H9 (cell line): ENCODE data around the gene OSBPL1A. TPM values are rescaled to one million over a fixed set of nuclear protein-coding genes. Genes with fewer than 3 reads are reported as not detected.
"Not testable (repeated sequence)": the region's sequence is repeated elsewhere in the genome, so short reads cannot be mapped to it uniquely, and the experiment has no call there.

Source experiments
- DNase-seq: peaks from one replicate; pipeline ENCODE4 v3.0.0-alpha.2; 2017
- H2AFZ ChIP-seq: one replicate; pipeline ENCODE4 v1.6.1; 2013; ENCODE audit warnings: mild to moderate bottlenecking, low read length, control low read depth, moderate library complexity
- H2AK5ac ChIP-seq: 2 replicates; pipeline ENCODE4 v1.6.1; 2013; ENCODE audit warnings: low read length, control low read depth, mixed read lengths; ENCODE audit not compliant: insufficient read length
- H2BK120ac ChIP-seq: one replicate; pipeline ENCODE4 v1.6.1; 2013; ENCODE audit warnings: low read depth, mild to moderate bottlenecking, low read length, control low read depth, inconsistent platforms; ENCODE audit not compliant: poor library complexity, severe bottlenecking
- H2BK12ac ChIP-seq: 2 replicates; pipeline ENCODE4 v1.6.1; 2013; ENCODE audit warnings: low read length, control low read depth, mixed read lengths, low read depth; ENCODE audit not compliant: insufficient read length
- H2BK15ac ChIP-seq: 2 replicates; pipeline ENCODE4 v1.6.1; 2013; ENCODE audit warnings: low read depth, low read length, control low read depth
- H2BK20ac ChIP-seq: one replicate; pipeline ENCODE4 v1.6.1; 2013; ENCODE audit warnings: low read depth, mild to moderate bottlenecking, low read length, control low read depth, inconsistent platforms; ENCODE audit not compliant: poor library complexity, severe bottlenecking
- H2BK5ac ChIP-seq: 2 replicates; pipeline ENCODE4 v1.6.1; 2013; ENCODE audit warnings: low read length, control low read depth, mixed read lengths; ENCODE audit not compliant: insufficient read length
- H3K14ac ChIP-seq: 2 replicates; pipeline ENCODE4 v1.6.1; 2013; ENCODE audit warnings: low read length, control low read depth; ENCODE audit not compliant: insufficient read depth
- H3K18ac ChIP-seq: 2 replicates; pipeline ENCODE4 v1.6.1; 2013; ENCODE audit warnings: low read depth, mild to moderate bottlenecking, mixed read lengths, low read length, control low read depth; ENCODE audit not compliant: insufficient read length
- H3K23ac ChIP-seq: 2 replicates; pipeline ENCODE4 v1.6.1; 2013; ENCODE audit warnings: low read length, control low read depth, mixed read lengths, low read depth; ENCODE audit not compliant: insufficient read length
- H3K23me2 ChIP-seq: 2 replicates; pipeline ENCODE4 v1.6.1; 2013; ENCODE audit warnings: low read depth, mild to moderate bottlenecking, mixed read lengths, low read length, control low read depth; ENCODE audit not compliant: insufficient read length, poor library complexity, severe bottlenecking
- H3K27ac ChIP-seq: 2 replicates; pipeline ENCODE4 v1.5.1; 2013; ENCODE audit warnings: low read length, control low read depth, mixed read lengths, low read depth; ENCODE audit not compliant: insufficient read length
- H3K27me3 ChIP-seq: 2 replicates; pipeline ENCODE4 v1.6.1; 2013; ENCODE audit warnings: low read length, control low read depth, inconsistent platforms; ENCODE audit not compliant: insufficient read depth
- H3K4ac ChIP-seq: 2 replicates; pipeline ENCODE4 v1.6.1; 2013; ENCODE audit warnings: low read depth, mild to moderate bottlenecking, control low read depth, inconsistent platforms, low read length, moderate library complexity
- H3K4me1 ChIP-seq: 2 replicates; pipeline ENCODE4 v1.6.1; 2013; ENCODE audit warnings: low read length, control low read depth, inconsistent platforms; ENCODE audit not compliant: insufficient read depth
- H3K4me2 ChIP-seq: 2 replicates; pipeline ENCODE4 v1.6.1; 2013; ENCODE audit warnings: low read length, control low read depth, mixed read lengths; ENCODE audit not compliant: insufficient read length, insufficient read depth
- H3K56ac ChIP-seq: 2 replicates; pipeline ENCODE4 v1.6.1; 2013; ENCODE audit warnings: low read depth, mild to moderate bottlenecking, mixed read lengths, low read length, control low read depth; ENCODE audit not compliant: insufficient read length
- H3K79me1 ChIP-seq: 2 replicates; pipeline ENCODE4 v1.6.1; 2013; ENCODE audit warnings: low read depth, mild to moderate bottlenecking, moderate library complexity, low read length, control low read depth, inconsistent platforms; ENCODE audit not compliant: insufficient read depth, poor library complexity, severe bottlenecking
- H3K79me2 ChIP-seq: 2 replicates; pipeline ENCODE4 v1.6.1; 2013; ENCODE audit warnings: low read length, control low read depth, inconsistent platforms; ENCODE audit not compliant: insufficient read depth
- H3K9ac ChIP-seq: 2 replicates; pipeline ENCODE4 v1.6.1; 2013; ENCODE audit warnings: low read length, control low read depth, mixed read lengths; ENCODE audit not compliant: insufficient read length; ENCODE audit errors: extremely low read depth
- H3K9me3 ChIP-seq: one replicate; pipeline ENCODE4 v1.6.1; 2013; ENCODE audit warnings: low read depth, low read length, inconsistent platforms; ENCODE audit not compliant: control insufficient read depth
- H3T11ph ChIP-seq: one replicate; pipeline ENCODE4 v1.6.1; 2013; ENCODE audit warnings: mild to moderate bottlenecking, low read length, control low read depth, inconsistent platforms
- H4K20me1 ChIP-seq: one replicate; pipeline ENCODE4 v1.6.1; 2013; ENCODE audit not compliant: control insufficient read depth, insufficient read length, insufficient read depth
- H4K5ac ChIP-seq: 2 replicates; pipeline ENCODE4 v1.6.1; 2013; ENCODE audit warnings: low read depth, mild to moderate bottlenecking, mixed read lengths, low read length, control low read depth; ENCODE audit not compliant: insufficient read length
- H4K8ac ChIP-seq: replicated peaks from 2 replicates; pipeline ENCODE4 v1.6.1; 2013; ENCODE audit warnings: low read length, control low read depth, mixed read lengths, low read depth; ENCODE audit not compliant: insufficient read length
- H4K91ac ChIP-seq: 2 replicates; pipeline ENCODE4 v1.6.1; 2013; ENCODE audit warnings: low read depth, mild to moderate bottlenecking, moderate library complexity, mixed read lengths, low read length, control low read depth; ENCODE audit not compliant: insufficient read length
- H3K27ac Mint-ChIP-seq, 3 experiments: 2 replicates in 2 of 3; 3 replicates in 1 of 3; pipeline ENCODE4 v1.8.0; 2020 to 2021; ENCODE audit warnings: mixed read lengths in 3 of 3, mild to moderate bottlenecking in 1 of 3, moderate library complexity in 1 of 3
- H3K27me3 Mint-ChIP-seq: 2 replicates; pipeline ENCODE4 v1.8.0; 2021; ENCODE audit warnings: low read depth, mild to moderate bottlenecking, moderate library complexity, mixed read lengths
- H3K36me3 Mint-ChIP-seq, 3 experiments: 2 replicates in 2 of 3; 3 replicates in 1 of 3; pipeline ENCODE4 v1.8.0; 2020 to 2021; ENCODE audit warnings: low read depth in 3 of 3, mixed read lengths in 3 of 3; ENCODE audit not compliant: insufficient read depth in 1 of 3
- H3K4me1 Mint-ChIP-seq, 2 experiments: 2 replicates each; pipeline ENCODE4 v1.8.0; 2020; ENCODE audit warnings: mixed read lengths in 2 of 2
- H3K4me3 Mint-ChIP-seq, 2 experiments: 2 replicates in 1 of 2; 3 replicates in 1 of 2; pipeline ENCODE4 v1.8.0; 2020 to 2021; ENCODE audit warnings: mild to moderate bottlenecking in 2 of 2, mixed read lengths in 2 of 2, moderate library complexity in 1 of 2
- H3K9me3 Mint-ChIP-seq, 2 experiments: 2 replicates in 1 of 2; 3 replicates in 1 of 2; pipeline ENCODE4 v1.8.0; 2020; ENCODE audit warnings: mild to moderate bottlenecking in 2 of 2, mixed read lengths in 2 of 2, moderate library complexity in 1 of 2
- WGBS: extraction: QIAGEN DNeasy Blood & Tissue Kit; methylation state at CpG from one replicate; pipeline ENCODE4 v1.1.7; 2013; ENCODE audit warnings: missing lambda C conversion rate, low lambda C conversion rate, mixed read lengths; ENCODE audit not compliant: insufficient read length; ENCODE audit errors: extremely low coverage; 5-methylcytosine and 5-hydroxymethylcytosine counted together
- total RNA-seq: library from RNA; stranded (reverse); gene quantifications from 2 replicates; pipeline ENCODE4 v1.2.1, GENCODE V29; 2021
- TF ChIP-seq, protein P1 (sequence below): fragments of 200-600 bp; sonication (generic); conservative IDR thresholded peaks from 3 replicates; pipeline ENCODE4 v1.8.0; 2021; ENCODE audit warnings: antibody characterized with exemption, mild to moderate bottlenecking

The OSBPL1A gene
- total RNA-seq, 1 experiment from 2014 or later, result 33.9 TPM

DNA sequence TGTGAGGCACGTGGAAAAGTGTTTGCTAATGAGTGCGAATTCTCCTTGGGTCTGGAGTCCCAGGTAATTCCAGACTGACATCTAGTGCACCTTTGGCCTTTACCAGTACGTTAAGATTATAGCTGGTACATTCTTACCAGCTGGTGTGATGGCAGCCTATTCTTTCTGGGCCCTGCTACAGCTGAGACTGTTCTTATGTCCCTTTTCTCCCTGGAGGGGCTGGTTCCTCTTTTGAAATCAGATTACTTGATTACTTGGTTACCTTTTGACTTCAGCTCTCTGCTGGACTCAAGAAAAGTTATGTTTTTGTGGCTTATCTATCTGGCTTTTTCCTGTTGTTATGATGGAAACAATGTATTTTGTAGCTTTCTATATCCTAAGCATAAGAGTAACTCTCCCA lies 244.2 kb downstream of the OSBPL1A start:
- H3K27ac ChIP-seq, result no peak overlapping the region
- H3K56ac ChIP-seq, result no peak overlapping the region
- H3K79me1 ChIP-seq, result no peaks in the 10 kb centered on the region
- H4K5ac ChIP-seq, result no peak overlapping the region
- no peaks in the 10 kb centered on the region for H3K9me3 ChIP-seq
- no peak overlapping the region for H2AFZ ChIP-seq
- H3K23ac ChIP-seq, result no peak overlapping the region
- no peak overlapping the region for H2BK120ac ChIP-seq
- Mint-ChIP-seq H3K4me1 (peaks cover 2 to 10% of the 10 kb centered on the region in 2 experiments; a peak in 2 of 4 replicates), H3K27ac (no peak overlapping the region), H3K36me3 (peaks cover 15 to 34% (median 29%) of the 10 kb centered on the region in 3 experiments), H3K4me3 (no peak overlapping the region), H3K9me3 (no peaks in the 10 kb centered on the region), H3K27me3 (no peaks in the 10 kb centered on the region)
- H3K4me2 ChIP-seq, result no peak overlapping the region
- no peak overlapping the region for H2BK5ac ChIP-seq
- no peak overlapping the region for H4K8ac ChIP-seq
- no peaks in the 10 kb centered on the region for H3K79me2 ChIP-seq
- WGBS, result no CpG with 5 or more reads among the region's 3 CpGs
- H3K4me1 ChIP-seq, result no peaks in the 10 kb centered on the region
- H3K18ac ChIP-seq, result no peak overlapping the region
- no peak overlapping the region for H3K14ac ChIP-seq
- H3K23me2 ChIP-seq, result no peaks in the 10 kb centered on the region
- no peak overlapping the region for H3K4ac ChIP-seq
- TF ChIP-seq, protein P1, sequence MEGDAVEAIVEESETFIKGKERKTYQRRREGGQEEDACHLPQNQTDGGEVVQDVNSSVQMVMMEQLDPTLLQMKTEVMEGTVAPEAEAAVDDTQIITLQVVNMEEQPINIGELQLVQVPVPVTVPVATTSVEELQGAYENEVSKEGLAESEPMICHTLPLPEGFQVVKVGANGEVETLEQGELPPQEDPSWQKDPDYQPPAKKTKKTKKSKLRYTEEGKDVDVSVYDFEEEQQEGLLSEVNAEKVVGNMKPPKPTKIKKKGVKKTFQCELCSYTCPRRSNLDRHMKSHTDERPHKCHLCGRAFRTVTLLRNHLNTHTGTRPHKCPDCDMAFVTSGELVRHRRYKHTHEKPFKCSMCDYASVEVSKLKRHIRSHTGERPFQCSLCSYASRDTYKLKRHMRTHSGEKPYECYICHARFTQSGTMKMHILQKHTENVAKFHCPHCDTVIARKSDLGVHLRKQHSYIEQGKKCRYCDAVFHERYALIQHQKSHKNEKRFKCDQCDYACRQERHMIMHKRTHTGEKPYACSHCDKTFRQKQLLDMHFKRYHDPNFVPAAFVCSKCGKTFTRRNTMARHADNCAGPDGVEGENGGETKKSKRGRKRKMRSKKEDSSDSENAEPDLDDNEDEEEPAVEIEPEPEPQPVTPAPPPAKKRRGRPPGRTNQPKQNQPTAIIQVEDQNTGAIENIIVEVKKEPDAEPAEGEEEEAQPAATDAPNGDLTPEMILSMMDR, result no peak
- H4K20me1 ChIP-seq, result no peaks in the 10 kb centered on the region
- H2AK5ac ChIP-seq, result no peak overlapping the region
- no peak overlapping the region for H3K9ac ChIP-seq
- no peak overlapping the region for H4K91ac ChIP-seq
- H3K27me3 ChIP-seq, result no peaks in the 10 kb centered on the region
- H2BK20ac ChIP-seq, result no peak overlapping the region
- no peak overlapping the region for H2BK15ac ChIP-seq
- DNase-seq, result no peak
- no peak overlapping the region for H3T11ph ChIP-seq
- no peak overlapping the region for H2BK12ac ChIP-seq

DNA sequence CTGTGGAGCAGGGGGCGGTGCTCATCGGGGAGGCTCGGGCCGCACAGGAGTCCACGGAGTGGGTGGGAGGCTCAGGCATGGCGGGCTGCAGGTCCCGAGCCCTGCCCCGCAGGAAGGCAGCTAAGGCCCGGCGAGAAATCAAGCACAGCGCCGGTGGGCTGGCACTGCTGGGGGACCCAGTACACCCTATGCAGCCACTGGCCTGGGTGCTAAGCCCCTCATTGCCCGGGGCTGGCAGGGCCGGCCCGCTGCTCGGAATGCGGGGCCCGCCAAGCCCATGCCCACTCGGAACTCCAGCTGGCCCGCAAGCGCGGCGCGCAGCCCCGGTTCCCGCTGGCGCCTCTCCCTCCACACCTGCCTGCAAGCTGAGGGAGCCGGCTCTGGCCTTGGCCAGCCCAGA lies 248.0 kb downstream of the OSBPL1A start:
- H3K4me1 Mint-ChIP-seq, H3K4me2 ChIP-seq, DNase-seq, H3K27me3 Mint-ChIP-seq, H2BK20ac ChIP-seq, H3K23ac ChIP-seq, H3K27ac ChIP-seq, H3K23me2 ChIP-seq, H2BK15ac ChIP-seq, H2AFZ ChIP-seq, H2BK12ac ChIP-seq, H3K79me2 ChIP-seq, H4K8ac ChIP-seq, H3K27ac Mint-ChIP-seq, H3K9me3 Mint-ChIP-seq, H3K79me1 ChIP-seq, H3K4me3 Mint-ChIP-seq, H3K14ac ChIP-seq, H2AK5ac ChIP-seq, H3K4me1 ChIP-seq, H3K18ac ChIP-seq, H2BK5ac ChIP-seq, H4K5ac ChIP-seq, H3K9ac ChIP-seq, H3K56ac ChIP-seq, H4K20me1 ChIP-seq, H3K27me3 ChIP-seq, H3T11ph ChIP-seq, H2BK120ac ChIP-seq, H3K4ac ChIP-seq, H4K91ac ChIP-seq, H3K9me3 ChIP-seq: not testable (repeated sequence)
- no CpG with 5 or more reads among the region's 28 CpGs for WGBS
- H3K36me3 Mint-ChIP-seq, result peaks cover 16 to 51% (median 24%) of the 10 kb centered on the region in 3 experiments
